Heart left ventricle (tissue), 13 donors: ENCODE measurements around the gene BICDL2.

ENCODE experiments used
- POLR2A ChIP-seq, 2 donors: fragments of 450-650 bp; IDR thresholded peaks; one replicate each; pipeline ENCODE4 v1.6.1; 2017; ENCODE audit warnings: antibody characterized with exemption in 2 of 2, mild to moderate bottlenecking in 2 of 2, moderate library complexity in 2 of 2
- TF ChIP-seq, protein P1 (sequence below), 12 donors: fragments of 200-600 bp; sonication (generic) in 4 of 12; IDR thresholded peaks; one replicate each; pipeline versions ENCODE4 v1.5.0 to v1.8.0; 2018 to 2022; ENCODE audit warnings: antibody characterized with exemption in 12 of 12, mild to moderate bottlenecking in 5 of 12
- donor health status: ischemic (EF 13 %, LVEDD 7.1; RV severe dilation, severe dysfunction).
- donor health status: DM: no; HTN: yes; CAD: no.
- donor health status: DM: no; HTN: no; CAD: no.
- donor health status: ischemic (EF 25% LVEDD 6.9; RV normal size, moderate dysfunction).
- donor health status: ischemic (EF 25% LVEDD 5.7; RV mildly dilated, moderate dysfunction).
- donor health status: ischemic (EF 35%, LVEDD 5.7; RV mildly dilated, moderate dysfunction).
- donor health status: nonischemic (EF 11% LVEDD 7.7; RV severe dilation, severe dysfunction).
- donor health status: DM: yes; HTN: yes; CAD: no.
- donor health status: PGD.
- donor health status: ischemic (EF 29% LVEDD 5.4; RV normal size, mild dysfunction).
- donor health status: nonischemic (EF 23%, LVEDD 6.1; RV moderate dilation, normal function).

DNA sequence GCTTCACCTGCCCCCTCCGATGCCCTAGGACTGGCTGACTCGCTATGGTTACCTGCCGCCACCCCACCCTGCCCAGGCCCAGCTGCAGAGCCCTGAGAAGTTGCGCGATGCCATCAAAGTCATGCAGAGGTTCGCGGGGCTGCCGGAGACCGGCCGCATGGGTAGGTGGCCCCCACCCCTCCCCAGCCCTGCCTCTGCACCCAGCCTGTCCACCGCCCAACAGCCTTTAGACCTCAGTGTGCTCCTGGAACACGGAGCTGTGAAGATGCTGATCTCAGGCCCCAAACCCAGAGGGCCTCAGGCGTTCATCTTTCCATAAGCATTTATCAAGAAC is 10.6 kb upstream of the BICDL2 start:
- no peak for TF ChIP-seq POLR2A (IDR thresholded peaks at IDR 0.05)
- TF ChIP-seq, protein P1, sequence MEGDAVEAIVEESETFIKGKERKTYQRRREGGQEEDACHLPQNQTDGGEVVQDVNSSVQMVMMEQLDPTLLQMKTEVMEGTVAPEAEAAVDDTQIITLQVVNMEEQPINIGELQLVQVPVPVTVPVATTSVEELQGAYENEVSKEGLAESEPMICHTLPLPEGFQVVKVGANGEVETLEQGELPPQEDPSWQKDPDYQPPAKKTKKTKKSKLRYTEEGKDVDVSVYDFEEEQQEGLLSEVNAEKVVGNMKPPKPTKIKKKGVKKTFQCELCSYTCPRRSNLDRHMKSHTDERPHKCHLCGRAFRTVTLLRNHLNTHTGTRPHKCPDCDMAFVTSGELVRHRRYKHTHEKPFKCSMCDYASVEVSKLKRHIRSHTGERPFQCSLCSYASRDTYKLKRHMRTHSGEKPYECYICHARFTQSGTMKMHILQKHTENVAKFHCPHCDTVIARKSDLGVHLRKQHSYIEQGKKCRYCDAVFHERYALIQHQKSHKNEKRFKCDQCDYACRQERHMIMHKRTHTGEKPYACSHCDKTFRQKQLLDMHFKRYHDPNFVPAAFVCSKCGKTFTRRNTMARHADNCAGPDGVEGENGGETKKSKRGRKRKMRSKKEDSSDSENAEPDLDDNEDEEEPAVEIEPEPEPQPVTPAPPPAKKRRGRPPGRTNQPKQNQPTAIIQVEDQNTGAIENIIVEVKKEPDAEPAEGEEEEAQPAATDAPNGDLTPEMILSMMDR (IDR thresholded peaks at IDR 0.05) = no peak
